KG1 (cell line): ENCODE results near the gene RAB3B.
"Not testable (repeated sequence)": the region's sequence is repeated elsewhere in the genome, so short reads cannot be mapped to it uniquely, and the experiment has no call there.

Source experiments
- DNase-seq: peaks from one replicate; lab custom pipeline; 2025; lab: John Stamatoyannopoulos, UW

The RAB3B gene

DNA sequence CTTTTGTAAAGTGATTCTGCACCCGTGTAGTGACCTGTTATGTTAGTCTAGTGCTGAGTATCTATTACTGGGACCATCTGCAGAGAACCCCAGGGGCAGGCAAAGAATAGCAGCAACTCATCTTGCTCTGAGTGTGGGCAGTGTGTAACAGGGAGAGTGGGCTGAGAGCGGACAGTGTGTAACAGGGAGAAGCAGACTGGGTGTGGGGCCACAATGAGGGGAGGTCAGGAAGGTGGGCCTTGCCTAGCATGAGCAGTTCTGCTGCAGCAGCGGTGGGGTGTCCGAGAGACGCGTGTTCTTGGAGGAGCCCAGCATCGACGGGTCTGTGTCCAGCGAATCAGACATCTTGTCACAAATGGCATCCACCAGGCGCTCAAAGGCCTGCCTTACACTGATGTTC is 70.8 kb downstream of the RAB3B start:
- no peak for DNase-seq

DNA sequence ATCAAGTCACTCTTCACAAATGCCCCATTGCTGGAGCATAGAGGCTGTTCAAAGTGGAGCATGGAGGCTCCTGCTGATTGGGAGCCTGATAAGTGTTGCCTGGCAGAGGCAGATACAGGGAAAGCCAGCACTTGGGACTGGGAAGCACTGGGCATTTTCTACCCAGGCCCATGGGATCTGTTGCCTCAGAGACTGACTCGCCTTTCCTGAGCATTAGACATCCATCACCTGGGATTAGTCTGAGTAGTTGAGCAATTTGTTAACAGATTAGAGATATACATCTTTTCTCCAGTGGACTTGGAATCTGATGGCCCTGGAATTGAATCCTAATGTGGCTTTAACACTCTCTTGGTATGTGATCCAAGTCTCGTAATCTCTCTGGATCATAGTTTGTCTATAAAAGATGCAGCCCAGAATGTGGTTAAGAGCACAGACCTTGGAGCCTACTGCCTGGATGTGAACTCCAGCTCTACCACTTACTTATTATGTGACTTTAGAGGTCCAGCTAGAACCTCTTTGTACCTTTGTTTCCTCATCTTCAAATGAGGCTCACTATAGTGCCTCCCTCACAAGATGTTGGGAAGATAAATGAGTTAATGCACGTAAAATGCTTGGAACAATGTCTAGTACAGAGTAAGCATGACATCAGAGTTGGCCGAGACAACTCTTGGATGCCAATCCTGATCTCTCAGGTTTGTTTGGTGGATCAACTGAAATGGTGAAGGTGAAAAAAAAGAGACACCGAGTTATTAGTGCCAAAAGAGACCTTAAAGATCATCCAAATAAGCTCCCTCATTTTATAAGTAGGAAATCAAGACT is 73.7 kb downstream of the RAB3B start:
- DNase-seq: no peak

DNA sequence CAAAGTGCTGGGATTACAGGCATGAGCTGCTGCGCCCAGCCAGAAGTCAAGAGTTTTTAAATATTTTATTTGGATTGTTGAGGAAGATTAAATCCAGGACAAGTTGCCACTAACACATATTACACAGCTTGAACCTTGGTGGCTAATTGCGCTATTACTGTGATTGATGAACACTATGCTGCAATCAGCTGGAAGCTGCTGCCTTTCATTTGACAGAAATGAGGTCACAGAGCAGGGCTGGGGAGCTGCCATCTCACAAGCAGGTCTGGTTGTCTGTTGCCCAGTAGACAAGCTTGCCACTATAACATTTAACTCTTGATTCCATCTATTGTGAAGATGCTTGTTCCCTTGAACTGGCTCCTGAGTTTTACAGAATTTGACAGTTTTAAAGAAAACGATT is 74.5 kb downstream of the RAB3B start:
- DNase-seq: no peak

DNA sequence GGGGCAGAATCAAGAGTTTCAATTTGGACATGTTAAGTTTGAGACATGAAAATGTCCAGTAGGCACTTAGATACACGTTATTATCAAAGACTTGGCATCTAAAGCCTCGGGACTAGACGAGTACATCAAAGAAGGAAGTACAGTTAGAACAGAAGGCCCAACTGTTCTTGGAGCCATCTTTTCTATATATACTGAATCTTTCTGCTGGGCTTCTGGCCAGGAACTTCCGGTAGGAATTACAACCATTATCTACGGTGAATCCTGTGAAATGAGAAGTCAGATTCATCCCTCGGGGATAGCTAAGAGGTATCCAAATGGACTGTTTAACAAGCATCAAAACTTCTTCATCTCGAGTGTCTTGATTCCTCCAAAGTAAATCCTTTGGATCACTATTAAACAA is 77.6 kb downstream of the RAB3B start:
- no peak for DNase-seq

DNA sequence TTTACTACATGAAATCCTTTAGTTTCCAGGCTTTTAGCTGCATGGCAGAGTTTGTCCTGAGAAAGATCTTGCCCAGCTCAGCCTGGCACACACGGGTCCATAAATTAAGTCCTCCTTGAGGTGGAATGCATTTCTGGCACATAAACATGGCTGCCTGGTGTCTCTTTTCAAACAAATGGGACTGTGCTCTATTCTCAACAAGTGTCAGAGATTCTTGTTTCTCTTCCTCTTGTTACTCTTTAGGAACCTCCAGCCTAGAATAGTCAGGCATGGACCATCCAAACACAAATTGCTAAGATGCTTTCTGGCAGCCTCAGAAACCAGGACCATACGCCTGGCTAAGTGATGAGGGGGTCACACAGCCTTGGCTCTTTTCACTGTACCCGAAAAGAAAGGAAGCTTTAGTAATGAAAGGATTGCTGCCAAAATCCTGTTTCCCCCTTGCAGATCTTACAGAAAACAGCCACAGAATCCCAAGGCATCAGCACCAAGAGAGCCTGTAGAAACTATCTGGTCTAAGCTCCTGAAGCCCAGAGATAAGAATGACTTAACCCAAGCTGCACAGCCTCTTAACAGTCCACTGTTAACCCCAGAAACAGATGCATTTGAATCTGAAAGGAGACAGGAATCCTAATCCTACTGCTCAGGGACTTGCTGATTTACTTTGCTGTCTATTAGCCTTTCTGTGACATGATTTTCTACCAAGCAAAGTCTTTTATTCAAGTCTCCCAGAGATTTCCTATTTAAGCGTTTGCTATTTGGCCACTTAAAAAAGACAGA is 80.1 kb downstream of the RAB3B start:
- no peak for DNase-seq

DNA sequence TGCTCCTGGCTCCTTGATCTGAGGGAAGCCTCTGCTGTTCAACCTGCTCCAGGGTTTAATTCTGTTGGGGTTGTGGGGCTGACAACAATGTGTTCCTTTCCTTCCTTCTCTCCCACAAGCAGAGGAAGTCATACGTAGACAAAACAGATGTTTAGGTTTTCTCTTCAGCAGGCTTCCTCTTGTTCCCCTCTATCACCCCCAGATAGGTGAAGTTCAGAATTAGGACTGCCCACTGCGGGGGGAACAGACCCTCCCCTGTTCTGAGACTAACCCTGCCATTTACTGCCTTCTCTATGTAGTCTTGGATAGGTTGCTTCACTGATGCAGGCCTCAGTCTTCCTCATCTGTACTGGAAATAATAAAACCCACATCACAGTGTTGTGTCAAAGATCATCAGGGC is 82.0 kb downstream of the RAB3B start:
- DNase-seq: no peak

DNA sequence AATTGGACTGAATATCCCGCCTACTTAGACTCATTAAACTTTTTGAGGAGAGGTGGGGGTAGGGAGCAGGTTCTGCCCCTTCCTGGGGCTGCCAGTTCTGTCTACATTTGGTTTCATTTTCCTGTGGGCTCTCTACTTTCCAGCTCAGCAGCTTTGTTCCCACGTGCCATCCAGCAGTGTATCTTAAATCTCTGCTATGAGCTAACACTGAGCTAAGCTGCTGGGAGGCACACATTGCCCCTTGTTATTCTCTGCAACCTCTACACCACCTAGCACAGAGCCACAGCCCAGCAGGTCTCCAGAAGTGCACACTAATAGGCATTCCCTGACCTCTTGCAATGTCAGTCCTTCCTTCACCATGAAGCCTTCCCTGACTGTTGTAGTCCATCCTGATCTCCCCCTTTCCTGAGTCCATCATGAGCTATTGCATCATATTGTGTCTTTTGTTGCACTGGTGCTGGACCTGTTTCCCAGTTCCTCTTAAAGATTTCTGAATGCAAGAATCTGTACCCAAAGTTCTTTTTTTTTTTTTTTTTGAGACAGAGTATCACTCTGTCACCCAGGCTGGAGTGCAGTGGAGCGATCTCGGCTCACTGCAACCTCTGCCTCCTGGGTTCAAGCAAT is 83.3 kb downstream of the RAB3B start:
- DNase-seq: no peak

DNA sequence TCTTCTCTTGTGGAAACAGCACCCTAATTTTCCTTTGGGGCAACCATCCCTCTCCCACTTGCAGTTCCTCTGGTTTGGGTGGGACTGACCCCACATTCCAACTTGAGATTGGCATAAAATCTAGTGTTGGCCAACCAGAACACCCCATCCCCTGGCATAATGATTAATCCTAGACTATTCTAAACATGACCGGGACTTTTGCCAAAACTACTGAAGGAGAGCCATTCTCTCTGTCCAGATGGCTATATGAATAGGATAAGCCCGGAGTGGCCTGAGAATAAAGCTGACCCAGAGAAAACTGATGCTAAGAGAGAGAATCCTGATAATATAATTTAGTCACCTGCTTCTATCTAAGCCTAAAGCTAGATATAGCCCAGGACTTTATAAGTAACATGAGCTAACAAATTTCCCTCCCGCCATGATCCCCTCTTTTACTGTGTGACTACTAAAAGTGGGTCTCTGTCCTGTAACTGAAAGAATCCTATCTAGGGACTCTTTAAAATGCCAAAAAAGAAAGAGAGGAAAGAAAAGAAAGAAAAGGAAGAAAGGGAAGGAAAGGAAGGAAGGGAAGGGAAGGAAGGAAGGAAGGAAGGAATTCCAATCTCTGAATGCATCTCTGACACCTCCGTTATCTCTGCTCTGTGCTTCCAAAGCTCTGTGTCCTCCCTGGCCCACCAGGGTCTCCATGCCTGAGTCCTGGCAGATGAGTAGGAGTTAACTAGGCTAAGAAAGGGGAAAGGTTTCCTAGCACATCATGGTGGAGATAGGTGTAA is 84.0 kb downstream of the RAB3B start:
- DNase-seq: no peak

DNA sequence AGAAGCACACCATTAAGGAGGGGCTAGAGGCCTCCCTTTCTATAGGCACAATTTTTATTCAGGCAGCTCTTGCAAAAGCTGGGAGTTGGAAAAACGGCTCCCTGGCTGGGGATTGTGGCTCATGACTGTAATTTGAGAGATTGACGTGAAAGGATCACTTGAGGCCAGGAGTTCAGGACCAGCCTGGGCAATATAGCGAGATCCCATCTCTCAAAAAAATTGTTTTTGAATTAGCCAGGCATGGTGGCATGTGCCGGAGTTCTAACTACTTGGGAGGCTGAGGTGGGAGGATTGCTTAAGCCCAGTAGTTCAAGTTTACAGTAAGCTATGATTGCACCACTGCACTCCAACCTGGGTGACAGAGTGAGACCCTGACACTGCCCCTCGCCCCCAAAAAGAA is 88.0 kb downstream of the RAB3B start:
- no peak for DNase-seq

DNA sequence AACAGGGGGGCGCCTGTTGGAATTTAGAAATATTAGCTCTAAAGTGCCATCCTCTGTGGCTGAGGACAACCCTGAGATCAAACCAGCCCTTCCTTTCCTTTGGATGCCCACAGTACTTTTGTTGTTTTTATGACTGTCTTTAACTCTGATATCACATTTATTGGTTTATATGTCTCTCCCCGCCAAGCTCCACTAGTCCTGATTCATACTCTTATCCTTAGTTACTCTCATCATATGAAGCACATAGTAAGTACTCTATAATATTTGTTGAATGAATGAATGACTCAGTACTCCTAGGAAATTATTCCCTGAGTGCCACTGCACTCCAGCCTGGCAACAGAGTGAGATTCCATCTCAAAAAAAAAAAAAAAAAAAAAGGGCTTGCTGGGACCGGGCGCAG is 89.3 kb downstream of the RAB3B start:
- no peak for DNase-seq

DNA sequence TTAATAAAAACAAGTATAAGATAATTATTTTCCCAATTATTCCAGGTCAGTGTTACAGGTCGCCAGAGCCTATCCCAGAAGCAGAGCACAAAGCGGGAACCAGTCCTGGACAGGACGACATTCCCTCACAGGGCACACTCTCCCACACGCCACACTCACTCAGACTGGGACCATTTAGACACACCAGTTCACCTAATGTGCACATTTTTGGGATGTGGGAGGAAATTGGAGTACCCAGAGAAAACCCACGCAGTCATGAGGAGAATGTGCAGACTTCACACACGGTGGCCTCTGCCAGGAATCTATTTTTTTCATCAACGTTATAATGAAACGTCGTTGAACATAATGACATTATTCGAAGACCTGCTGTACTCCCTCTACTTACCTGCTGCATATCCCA is 91.5 kb downstream of the RAB3B start:
- no peak for DNase-seq

DNA sequence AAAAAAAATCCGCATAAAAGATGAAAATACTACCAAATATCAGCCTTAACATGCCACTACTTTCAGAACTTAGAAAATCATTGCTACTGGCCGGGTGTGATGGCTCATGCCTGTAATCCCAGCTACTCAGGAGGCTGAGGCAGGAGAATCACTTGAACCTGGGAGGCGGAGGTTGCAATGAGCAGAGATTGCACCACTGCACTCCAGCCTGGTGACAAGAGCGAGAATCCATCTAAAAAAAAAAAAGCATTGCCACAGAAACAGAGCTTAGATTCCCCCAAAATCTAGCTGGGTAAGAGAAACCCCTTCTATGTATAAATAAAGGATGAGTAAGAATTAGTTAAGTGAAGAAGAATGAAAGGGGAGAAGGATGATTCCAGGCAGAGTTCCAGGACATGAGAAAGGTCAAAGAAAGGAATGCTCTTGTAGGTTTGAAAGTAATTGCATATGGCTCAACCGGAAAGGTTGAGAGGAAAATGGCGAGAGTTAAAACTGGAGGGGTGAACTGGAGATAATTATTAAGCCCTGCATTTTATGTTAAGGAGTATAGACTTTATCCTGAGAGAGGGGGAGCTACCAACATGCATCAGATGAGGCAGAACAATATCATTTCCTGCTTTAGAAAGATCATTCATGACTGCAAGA is 92.3 kb downstream of the RAB3B start:
- DNase-seq: no peak

DNA sequence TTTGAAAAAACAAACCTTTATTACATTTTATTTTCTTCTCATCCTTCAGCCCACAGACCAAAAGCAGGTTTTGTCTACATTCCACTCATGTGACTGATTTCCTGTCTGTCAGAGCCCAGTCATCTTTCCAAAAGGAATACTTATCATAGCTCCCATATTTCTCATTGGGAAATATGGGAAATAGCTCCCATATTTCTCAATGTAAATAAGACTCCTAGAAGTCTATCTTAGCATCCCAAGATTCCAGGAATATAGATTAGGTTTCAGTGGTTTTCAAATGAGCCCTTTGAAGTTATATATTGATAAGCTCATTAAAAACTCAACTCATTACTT is 92.8 kb downstream of the RAB3B start:
- no peak for DNase-seq

DNA sequence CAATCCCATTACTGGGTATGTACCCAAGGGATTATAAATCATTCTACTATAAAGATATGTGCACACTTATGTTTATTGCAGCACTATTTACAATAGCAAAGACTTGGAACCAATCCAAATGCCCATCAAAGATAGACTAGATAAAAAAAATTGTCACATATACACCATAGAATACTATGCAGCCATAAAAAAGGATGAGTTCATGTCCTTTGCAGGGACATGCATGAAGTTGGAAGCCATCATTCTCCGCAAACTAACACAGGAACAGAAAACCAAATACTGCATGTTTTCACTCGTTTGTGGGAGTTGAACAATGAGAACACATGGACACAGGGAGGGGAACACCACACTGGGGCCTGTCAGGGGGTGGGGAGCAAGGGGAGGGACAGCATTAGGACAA is 95.8 kb downstream of the RAB3B start:
- DNase-seq: not testable (repeated sequence)

DNA sequence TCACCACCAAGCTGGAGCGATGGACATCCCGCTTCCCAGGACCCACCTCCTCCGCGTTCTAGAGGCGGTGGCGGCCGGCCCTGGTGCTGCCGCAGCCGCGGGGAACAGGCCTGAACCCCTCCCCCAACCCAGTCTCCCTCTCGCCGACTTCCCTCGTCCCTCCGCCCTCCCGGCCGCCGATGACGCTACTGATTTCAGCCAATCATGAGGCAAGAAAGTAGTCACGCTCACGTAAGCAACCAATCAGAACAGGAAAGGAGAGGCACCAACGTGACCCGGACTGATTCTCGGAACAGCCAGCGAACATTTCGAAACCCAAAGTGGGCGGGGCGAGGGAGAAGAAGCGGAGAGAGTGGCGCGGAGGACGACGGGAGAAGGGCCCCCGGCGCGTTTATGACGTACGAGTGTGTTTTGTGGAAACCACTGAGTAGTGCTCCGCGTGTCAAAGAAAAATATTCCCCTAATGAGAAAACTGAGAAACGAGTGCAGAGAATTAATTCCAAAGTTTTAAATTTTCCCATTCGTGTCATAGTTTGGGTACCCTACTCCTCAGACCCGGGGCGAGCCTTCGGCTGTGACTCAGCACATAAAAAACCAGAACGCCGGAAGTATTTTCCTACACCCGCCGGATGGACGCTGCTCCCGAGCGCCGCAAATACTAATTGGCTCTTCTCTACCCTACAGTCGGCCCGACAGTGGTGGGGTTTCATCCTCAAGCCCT is 111.7 kb downstream of the RAB3B start, which contains the start of gene NRDC:
NRDC (minus strand) TSS at position 112 of the 721 bp plus-strand sequence. CDS start 112 bp downstream, outside the sequence.
- peak; percentile 97 for DNase-seq

DNA sequence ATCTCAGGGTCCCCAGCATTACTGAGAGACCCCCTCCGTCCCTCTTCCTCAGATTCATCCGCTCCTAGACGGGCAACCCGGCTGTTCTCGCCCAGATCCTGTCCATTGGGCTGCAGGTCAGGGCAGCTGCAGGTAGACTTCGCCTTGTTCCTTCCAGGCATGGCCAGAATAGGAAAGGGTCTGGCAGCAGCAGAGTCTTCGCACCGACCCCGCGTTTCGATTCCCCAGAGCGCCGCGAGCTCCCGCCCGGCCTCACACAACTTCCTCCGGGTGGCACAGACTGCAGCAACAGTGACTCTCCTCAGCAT is 112.2 kb downstream of the RAB3B start:
- DNase-seq: no peak

DNA sequence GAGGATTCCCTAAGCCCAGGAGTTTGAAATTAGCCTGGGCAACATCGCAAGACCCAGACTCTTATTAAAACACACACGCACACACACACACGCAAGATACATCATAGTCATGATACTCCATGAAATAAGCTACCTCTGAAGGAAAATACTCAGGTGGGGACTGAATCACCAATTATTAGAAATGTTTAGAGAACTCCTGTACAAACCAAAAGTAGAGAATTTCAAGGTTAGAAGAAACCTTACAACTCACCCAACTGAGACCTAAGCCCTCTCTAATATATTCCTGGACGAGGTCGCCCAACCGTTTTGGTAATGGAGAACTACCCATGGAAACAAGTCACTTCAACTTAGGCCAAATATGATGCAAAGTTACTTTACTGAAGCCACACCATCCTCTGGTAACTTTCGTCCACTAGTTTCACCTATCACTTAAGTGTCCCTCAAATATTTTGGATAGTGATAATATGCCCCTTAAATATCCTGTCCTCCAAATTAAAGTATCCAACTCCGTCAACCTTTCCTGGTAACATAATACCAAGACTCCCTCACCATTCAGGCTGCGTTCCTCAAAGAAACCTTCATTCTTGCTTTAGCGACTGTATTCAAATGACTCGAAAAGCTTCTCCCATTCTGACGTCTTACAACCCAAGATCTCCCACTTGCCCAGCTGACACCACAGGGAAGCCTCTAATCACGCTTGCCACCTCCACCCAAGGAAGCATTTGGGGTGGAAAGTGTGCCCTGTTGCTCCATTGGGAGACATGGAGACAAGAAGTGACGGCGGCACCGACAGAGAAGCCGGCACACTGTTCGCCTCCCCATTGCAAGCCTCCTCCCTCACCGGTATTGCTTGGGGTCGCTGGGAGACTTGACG is 112.8 kb downstream of the RAB3B start:
- no peak for DNase-seq

DNA sequence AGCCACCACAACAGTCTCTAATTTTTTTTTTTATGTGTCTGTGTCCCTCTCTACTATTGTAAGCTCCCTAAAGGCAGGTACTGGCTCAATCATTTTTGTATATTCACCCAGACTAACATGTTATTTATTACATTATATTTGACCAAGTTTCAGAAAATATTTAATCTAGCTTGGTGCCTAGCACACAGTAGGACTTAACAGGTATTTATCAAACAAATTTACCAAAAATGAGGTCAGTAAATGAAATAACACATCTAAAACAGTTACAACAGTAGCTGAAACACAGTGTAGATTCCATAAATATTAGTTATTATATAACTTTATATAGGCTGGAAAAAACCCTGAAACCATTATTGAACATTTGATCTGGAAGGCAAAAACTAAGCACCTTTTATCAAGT is 114.7 kb downstream of the RAB3B start:
- no peak for DNase-seq

DNA sequence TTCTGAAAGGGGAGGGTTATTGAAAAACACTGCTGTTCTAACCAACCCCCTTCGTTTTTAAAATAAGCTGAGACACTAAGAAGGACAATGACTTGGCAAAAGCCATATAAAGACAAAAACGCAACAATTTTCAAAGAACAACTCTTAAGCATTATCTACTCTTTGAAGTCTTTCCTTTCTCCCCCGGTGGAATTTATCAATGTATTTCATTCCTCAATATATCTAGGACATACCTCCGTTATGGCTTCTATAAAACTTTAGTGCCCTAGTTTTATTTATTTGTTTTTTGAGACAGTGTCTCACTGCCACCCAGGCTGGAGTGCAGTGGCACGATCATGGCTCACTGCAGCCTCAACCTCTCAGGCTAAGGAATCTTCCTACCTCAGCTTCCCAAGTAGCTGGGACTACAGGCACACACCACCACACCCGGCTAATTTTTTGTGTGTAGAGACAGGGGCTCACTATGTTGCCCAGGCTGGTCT is 115.2 kb downstream of the RAB3B start:
- DNase-seq: no peak

DNA sequence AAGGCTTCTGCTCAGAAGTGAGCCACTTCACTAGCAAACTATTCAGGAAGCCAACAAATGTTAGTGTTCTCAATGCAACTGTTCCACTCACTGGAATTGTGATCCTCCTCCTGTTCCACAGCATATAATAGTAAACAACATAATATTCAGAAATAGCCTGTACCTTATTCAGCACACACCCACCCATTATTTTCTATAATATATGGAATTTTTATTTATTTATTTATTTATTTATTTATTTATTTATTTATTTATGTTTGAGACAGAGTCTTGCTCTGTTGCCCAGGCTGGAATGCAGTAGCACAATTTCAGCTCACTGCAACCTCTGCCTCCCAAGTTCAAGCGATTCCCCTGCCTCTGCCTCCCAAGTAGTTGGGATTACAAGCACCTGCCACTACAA is 117.2 kb downstream of the RAB3B start:
- DNase-seq: not testable (repeated sequence)
